ENCODE data around the gene FAM24B.
"Not testable (repeated sequence)": the region's sequence is repeated elsewhere in the genome, so short reads cannot be mapped to it uniquely, and the experiment has no call there.

Gene FAM24B

DNA sequence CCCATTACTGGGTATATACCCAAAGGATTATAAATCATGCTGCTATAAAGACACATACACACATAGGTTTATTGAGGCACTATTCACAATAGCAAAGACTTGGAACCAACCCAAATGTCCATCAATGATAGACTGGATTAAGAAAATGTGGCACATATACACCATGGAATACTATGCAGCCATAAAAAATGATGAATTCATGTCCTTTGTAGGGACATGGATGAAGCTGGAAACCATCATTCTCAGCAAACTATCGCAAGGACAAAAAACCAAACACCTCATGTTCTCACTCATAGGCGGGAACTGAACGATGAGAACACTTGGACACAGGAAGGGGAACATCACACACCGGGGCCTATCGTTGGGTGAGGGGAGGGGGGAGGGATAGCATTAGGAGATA, 21.3 kb downstream of the FAM24B start:
- not testable (repeated sequence) for DNase-seq

DNA sequence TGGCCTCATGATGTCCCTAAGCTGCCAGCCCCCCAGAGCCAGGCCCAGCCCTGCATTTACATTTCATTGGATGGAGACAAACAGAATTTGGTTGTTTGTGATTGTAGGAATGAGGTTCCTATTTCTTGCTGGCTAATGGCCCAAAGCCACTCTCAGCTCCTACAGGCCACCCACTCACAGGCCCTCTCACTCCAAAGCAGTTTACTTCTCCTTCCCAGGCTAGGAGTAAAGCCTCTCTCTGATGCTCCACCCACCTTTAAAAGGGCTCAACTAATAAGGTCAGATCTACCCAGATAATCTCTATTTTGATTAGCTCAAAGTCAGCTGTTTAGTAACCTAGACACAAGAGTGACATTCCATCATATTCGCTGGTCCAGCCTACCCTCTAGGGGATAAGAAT, 22.5 kb downstream of the FAM24B start:
- no peak for DNase-seq

DNA sequence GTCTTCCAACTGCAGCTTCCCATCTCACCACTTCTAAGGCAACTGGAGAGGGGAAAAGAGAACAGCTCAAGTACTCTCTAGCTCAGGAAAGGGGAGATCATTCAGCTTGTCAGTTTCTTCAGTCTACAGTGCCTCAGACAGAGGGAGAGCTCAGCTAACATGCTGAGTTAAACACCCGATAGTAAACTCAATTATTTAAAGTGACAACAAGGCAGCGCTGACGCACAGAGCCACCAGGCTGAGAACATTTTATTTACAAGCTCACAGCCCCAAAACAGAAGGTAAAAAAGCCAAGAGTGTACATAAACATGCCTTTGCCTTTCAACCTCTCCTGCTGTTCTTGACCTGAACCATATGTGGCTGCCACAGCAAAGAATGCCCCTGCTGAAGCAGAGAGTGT, 23.6 kb downstream of the FAM24B start:
- no peak for DNase-seq

DNA sequence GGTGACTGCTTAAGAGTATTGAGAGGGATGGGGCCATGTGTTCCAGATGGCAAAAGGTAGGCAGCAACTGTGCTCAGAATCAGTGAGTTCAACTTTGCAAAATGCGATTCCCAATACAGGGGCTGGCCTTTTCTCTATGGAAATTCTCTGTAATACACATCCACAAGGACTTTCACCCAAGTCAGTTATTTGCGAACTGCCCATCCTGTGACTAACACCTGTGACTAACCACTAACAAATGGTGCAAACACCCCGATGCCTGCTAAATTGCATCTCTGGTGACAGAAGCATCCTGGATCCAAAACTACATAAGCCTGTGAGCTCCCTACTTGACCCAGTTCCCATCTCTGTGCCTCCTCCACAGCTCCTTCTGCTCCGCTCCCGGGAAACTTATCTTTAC, 24.7 kb downstream of the FAM24B start:
- DNase-seq, result no peak

DNA sequence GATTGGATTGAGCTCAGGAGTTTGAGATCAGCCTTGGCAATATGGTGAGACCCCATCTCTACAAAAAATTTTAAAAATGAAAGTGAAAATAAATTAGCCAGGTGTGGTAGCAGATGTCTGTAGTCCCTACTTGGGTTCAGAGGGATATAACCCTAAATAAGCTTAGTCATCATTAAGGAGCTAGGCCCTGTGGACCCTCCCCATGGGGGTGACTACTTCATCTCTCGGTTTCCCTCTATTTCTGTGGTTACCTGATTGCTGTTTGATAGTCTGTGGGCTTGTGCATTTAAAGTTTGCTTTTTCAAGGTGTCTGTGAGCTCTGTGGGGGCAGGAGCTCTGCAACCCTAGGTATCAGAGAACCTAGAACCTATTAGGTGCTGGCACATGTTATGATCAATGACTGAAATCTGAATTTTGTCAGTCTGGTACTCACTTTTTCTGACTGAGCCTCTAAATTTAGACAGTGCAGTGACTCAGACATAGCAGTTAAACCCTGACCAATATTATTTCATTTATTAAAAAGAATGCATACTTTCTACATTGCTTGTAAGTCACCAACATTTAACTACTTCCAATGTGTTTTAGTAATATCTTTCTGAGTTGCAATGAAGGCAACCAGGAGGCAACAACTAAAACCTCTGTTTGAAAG, 25.6 kb downstream of the FAM24B start:
- DNase-seq, result no peak

DNA sequence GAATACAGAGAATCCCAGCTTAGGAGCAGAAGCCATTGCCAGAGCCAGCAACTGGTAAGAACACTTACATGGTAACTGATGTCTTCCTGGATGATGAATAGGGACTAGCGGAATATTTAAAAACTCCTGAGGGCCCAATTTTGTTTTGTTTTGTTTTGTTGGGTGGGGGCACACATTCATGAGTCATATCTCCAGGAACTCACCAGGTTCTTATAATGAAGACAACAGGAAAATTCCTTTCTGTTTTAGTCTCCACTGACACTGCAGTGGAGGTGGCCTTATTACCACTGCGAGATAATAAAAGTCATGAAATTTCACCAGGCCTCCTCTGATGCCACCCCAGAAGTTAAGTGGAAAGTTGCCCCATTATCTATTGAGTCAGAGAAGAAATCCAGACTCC, 27.1 kb downstream of the FAM24B start:
- no peak for DNase-seq

DNA sequence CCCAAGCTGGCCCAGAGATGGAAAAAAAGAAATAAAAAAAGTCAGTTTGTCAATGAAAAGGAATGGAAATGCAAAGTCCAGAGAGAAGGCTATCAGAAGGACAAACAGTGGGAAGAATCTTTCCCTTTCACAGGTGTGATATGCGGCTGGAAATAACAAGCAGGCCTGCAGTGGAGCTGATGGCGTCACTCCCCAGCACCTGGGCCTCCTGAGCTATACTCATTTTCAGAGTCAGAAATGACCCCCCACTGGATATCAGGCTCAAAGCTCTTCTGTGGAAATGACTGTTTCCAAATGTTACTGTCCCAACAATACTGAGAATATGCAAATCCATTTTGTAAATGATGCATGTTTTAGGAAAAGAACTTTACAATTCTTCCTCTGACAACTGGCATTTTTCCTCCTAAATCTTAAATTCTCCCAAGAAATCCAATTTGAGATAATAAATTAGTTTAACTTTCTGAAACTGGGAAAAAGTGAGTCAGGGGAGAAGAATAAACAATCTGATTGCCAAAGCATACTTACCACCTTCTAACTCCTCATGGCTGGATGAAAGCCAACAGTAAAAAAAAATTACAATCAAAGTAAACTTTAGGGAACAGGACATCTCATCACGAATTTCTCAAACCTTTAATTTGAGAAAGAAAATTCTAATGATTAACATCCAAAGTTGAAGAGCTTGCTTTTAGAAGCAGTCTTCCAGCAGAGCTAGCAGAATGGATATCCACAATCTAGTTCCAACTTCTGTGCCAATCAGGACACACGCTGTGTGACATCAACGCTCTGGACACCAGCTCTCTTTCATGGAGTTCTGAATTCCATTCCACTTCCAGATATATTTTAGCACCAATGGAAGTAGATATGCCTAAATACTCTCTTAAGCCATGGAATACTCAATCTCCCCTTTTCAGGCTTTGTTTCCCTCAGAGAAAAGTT, 28.4 kb downstream of the FAM24B start:
- DNase-seq, result no peak

DNA sequence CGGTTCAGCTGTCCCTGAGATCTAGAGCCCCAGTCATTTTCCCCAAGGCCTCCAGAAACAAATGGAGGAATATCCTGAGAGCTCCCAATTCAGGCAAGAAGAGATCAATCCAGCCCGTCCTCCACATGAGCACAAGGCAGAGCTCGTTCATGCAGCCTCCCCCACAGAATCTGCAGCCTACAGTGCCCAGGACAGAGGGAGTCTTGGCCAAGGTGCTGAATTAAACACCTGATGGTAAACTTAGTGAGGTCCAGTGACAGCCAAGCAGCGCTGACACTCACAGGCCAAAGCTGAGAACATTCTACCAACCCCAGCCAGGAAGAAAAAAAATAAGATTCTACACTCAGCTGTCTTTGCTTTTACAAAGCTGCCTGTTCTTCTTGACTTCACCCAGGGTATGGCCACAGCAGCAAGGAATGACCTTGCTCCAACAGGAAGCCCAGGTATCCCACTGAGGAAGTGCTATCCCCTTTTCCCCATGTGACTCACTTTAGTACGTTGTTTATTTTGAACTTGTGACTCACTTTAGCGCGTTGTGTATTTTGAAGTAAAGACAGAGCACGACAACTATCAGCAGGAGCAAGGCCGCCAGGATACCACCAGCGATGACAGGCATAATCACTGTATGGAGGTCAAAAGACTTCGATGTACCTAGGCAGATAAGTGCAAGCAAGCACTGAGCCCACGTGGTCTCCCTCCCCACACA, 29.3 kb downstream of the FAM24B start:
- no peak for DNase-seq

DNA sequence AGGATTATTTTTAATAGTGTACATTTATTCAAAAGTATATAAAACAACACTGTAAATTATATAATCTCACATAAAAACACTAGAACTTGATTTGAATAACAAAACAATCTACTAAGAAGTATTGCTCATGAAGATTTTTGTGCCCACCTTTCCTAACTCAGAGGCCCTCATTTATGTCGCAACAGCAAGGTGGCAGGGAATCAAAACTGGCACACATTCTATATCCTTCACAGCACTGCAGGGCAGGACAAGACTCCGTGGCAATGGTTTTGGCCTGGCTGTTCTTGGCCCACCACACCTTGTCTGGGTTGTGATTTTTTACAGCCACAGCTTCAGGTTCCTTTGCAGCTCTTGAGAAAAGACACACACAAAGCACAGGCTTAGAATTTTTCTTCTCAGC, 30.3 kb downstream of the FAM24B start:
- DNase-seq, result no peak

DNA sequence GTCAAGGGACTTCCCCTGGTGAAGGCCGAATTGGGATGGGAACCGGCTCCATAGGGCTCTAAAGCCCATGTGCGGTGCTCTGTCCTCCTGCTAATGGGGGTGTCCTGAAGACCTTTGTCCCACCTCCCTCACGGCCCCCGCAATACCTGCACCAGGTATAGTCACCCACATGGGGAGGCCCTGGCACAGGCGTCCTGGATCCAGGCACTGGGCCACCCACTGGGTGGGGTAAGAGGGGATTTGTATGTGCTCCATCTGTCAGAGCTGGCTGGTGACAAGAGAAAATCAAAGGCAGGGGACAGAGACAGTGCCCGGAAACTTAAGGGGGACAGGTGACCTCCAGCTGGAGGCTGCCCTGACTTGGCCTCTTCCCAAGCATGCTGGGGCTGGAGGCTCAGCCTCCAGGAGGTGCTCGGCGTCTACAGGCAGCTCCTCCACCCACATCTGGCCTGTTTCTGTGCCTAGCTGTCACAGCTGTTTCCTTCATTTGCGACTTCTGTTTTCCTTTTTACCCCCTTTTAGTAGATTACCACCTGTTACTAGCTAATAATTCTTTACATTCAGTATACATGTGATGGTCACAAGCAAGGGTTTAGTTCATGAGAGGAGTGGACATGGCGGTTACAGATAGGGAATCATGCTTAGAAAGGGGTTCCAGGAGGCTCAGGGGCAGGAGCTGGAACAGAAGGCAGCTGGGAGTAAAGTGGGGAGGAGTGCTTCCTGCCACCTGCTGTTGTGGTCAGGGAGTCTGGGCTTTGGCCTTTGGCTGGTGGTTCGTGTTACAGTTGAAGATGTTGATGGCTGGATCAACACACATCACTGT, 31.4 kb downstream of the FAM24B start:
- peak; percentile 9 to 18 for DNase-seq

DNA sequence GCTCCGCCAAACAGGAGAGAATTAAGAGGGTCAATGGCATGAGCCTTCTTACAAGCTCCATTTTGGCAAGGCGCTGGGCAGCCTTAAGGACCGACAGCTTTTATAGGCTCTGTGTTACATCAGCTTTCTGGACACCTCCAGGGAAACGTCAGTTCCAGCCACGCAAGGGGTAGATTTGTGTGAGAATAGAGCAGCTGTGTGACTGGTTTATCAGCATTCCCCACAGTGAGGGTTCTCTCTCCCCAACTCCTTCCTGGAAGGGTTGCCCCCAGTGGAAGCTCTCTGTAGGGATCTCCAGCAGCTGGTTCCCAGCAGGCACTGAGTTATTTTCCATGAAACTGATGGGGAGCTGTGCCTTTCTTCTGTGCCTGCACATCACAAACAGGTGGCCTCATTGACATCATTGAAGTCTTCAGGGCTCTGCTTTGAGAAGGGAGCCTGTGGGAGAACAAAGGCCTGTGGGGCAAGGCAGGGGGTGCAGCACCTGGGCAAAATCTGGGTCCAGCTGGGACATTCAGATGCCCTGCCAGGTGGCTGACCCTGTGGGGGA, 33.5 kb downstream of the FAM24B start, which contains the start of gene CUZD1:
Gene CUZD1 (minus strand): TSS at position 75 of the 550 bp plus-strand sequence. CDS start 14 bp downstream, at position 61.
- no peak for DNase-seq

DNA sequence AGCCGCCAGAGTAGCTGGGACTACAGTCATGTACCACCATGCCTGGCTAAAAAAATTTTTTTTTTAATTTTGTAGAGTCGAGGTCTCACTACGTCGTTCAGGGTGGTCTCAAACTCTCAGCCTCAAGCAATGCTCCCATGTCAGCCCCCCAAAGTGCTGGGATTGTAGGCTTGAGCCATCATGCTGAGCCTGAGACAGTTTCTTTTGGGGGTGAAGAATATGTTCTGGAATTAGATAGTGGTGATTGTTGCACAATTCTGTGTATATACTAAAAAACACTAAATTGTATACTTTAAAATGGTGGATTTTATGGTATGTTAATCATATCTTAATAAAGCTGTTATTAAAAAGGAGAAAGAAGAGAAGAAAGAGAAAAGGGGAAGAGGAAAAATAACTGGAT, 35.2 kb downstream of the FAM24B start:
- no peak for DNase-seq

DNA sequence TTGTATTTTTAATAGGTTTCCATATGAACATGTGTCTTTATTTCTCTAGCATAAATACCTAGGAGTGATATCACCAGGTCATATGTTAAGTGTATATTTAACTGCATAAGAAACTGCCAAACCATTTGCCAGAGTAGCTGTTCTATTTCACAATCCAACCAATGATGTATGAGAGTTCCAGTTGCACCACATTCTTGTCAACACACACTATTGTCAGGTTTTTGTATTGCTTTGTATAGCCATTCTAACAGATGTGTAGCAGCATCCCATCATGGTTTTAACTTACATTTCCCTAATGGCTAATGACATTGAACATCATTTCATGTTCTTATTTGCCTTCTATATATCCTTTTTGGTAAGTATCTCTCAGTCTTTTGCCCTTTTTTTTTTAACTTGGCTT, 37.8 kb downstream of the FAM24B start:
- no peak for DNase-seq

DNA sequence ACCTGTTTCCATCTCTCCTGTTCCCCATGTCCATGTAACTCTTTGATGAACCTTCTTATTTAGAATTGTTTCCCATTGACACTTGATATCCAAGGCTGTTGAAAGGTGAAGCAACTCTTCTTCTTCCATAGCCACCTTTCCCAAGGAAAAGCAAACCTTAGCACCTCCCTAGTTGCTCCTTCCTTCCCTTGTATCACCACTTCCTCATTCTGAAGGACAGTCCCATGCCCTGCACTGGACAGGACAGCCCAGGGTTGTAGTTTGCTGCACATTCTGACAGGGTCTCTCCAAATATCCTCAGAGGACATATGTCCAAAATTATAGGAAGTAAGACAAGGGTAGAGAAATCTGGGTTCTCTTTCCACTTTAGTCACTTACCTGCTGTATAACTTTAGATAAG, 39.9 kb downstream of the FAM24B start:
- DNase-seq, result no peak

DNA sequence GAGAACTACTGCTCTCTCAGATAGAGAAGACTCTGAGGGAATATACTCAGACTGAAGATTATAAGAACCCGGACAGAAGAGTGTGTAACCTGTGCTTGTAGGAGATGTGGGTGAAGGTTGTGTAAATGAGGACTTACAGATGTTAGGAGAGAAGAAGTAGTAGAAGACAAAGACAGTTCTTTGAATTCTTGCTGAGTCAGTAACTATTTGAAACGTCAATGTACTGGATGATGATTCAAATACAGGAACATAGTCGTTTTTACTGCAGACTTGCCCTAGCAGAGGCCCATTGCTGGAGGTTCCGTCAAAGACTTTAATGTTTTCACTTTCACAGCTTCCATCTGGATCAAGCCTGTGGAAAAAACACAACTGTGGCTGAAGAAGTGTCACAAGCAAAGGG, 40.5 kb downstream of the FAM24B start:
- DNase-seq, result no peak

DNA sequence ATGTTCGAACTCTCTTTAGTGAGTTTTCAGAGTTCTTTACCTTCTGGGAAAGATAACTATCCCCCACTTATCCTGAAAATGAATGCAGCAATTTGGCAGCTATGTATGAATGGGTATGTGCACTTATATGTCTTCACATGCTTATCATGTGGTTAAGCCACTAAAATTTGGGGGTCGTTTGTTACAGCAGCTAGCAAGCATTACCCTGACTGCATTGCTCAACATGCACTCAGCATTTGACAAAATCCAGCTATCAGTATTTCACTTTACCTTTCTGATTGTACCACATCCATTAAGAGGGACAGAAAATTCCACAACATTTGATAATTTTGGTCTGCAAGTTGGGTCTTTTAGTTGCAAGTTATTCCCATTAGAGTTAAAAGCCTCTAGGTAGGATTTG, 43.5 kb downstream of the FAM24B start:
- no peak for DNase-seq

DNA sequence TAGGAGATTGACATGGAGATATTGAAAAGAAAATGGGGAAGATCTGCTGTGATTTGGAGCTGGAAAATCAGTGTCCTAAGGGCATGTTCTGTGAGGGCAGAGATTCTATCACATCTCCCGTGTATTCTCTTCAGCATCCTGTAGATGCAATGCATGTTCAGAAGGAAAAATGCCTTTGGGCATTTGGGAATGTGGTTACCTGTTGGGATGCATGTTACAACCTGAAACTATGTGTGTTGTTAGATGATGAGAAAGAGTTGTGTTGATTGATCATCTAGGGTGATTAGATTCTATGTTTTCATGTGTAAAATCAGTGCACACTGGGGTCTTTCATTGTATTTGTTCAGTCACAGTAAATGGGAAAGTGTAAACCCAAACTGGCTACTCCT, 48.4 kb downstream of the FAM24B start:
- DNase-seq, result no peak

DNA sequence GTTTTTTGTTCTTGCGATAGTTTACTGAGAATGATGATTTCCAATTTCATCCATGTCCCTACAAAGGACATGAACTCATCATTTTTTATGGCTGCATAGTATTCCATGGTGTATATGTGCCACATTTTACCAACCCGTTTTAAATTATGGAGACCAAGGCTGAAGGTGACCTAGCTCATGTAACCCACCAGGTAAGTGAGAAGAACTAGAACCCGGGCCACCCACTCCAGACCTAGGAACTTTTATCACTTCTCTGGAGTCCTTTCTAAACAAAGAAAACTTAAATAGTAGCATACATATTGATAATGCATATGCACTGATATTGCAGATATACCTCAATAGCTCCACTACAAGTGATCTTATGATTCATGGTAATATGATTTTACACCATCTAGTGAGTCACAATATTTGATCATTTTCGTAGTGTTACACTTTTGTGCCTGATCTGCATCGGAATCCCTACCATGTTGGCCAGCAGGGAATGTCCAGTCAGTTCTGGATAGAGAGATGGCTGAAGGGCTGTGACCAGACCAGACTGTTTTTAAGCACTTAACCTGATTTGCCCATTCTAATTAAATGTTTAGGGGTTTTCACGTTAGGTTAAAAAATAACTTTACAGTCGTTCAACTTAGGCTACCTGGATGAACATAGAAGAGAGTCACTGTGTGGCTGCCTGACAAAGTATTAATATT, 49.0 kb downstream of the FAM24B start:
- no peak for DNase-seq

DNA sequence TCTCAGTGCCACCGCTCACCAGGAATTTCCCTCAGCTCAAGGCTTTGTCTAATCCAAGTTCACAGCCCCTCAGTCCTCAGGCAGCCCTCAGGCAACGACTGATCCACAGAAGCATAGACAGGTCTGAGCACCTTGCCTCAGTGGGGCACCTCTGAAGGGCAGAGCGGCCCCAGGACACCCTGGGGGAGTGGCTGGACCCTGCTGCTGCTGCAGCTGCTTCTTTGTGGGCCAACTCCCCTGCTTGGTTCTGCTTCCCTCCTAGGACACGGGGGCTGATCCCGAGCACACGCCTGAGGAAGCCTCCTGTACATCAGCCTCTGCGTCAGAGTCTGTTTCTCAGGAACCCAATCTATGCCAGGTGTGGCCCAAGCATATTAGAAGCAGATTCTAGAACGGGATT, 49.9 kb downstream of the FAM24B start:
- no peak for DNase-seq

DNA sequence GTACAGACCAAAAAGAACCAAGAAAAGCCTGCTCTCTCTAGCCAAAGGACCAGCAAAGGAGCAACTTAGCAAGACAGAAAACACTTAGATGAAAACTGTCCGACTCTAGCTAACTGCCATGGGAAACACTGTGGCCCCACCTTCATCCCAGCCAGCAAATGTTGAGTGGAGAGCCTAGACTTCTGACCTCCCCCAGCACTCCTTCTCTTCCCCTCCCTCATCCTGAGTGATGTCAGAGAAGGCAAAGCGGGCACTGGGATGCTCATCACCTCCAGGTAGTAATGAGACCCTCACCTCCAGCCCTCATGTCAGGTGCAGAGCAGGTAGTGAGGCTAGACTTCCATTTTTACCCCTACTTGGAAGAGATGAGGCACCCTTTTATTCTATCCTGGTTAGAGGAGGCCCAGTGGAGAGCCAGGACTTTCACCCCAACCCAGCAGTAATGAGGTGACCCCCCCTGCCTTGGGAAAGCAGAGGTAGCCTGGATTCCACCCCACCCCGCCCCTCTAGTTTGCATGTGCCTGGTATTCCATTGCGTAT, 50.6 kb downstream of the FAM24B start:
- no peak for DNase-seq

DNA sequence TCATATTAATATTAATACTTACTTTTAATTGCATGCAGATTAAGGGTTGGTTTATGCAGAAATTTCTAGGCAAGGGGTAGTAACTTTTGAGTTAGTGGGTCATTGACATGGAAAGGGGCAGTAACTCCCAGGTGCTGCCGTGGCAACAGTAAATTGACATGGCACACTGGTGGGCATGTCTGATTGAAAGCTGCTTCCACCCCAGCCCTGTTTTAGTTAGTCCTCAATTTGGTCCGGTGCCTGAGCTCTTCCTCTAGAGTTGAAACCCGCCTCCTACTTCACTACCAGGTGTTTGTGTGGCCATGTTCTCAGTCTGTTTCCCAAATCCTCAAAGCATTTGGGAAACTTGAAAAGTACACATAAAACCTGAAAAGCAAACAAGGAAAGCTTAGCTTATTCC, 52.1 kb downstream of the FAM24B start:
- no peak for DNase-seq

Data from NCI-H187 (cell line).